ENCODE data around the gene INSM1. TPM values are rescaled to one million over a fixed set of nuclear protein-coding genes. Genes with fewer than 3 reads are reported as not detected.

The INSM1 gene
- total and polyA plus RNA-seq, 9 donors: 0.02 TPM; not detected in 8

DNA sequence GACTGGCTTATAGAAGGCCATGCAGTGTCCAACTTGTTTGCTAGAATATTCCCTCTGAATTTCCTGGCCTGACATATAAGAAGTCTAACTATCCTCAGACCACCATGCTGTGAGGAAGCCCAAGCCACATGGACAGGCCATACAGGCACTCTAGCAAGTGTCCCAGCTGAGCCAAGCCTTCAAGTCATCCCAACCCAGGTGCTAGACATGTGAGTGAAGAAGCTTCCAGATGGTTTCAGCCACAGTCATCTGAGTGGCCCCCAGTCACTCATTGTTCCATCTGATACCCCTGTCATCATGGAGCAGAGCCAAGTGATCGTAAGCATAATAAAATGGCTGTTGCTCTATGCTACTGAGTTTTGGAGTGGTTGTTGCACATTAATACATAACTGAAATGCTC is 46.0 kb upstream of the INSM1 start:
- 67 to 93% (median 82%) methylated on average over 1 of the region's 1 CpG for WGBS, 3 donors
- no peaks in the 10 kb centered on the region for H3K4me1 ChIP-seq (ENCODE audit: insufficient read depth)
- H3K4me3 ChIP-seq: no peak overlapping the region
- no peak for DNase-seq
- no peak overlapping the region for H3K27ac ChIP-seq
- intact Hi-C loops (cut with DNase I): no loop called here
- H3K36me3 ChIP-seq: no peaks in the 10 kb centered on the region
- no peaks in the 10 kb centered on the region for H3K9me3 ChIP-seq
- no peak for TF ChIP-seq EP300 (IDR thresholded peaks at IDR 0.05)
- no peak for TF ChIP-seq POLR2A (IDR thresholded peaks at IDR 0.05)
- no peak for TF ChIP-seq CTCF (IDR thresholded peaks at IDR 0.05)
- no peaks in the 10 kb centered on the region for H3K27me3 ChIP-seq

DNA sequence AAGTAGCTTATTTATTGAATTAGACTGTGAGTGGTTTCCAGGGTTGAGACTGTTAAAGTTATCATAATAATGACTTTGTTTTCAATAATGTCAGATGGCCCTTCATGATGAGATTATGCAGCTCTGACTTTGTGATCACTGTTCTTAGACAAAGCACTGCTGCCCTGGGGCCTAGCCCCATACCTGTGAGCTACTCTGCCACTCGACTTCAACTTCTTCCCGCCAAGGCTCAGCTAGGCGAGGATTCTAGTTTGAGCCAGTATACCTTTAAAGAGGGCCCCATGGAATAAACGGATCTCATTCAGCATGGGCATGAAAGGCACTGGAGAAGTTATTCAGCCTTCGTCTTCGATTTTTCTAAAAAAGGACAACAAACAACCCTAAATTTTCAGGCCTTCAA is 45.0 kb upstream of the INSM1 start:
- 82 to 92% (median 88%) methylated on average over 6 of the region's 6 CpGs for WGBS, 3 donors
- Histone ChIP-seq H3K27ac (no peak overlapping the region), H3K27me3 (no peaks in the 10 kb centered on the region), H3K4me3 (no peak overlapping the region), H3K9me3 (no peaks in the 10 kb centered on the region), H3K4me1 (ENCODE audit: insufficient read depth) (no peaks in the 10 kb centered on the region), H3K36me3 (no peaks in the 10 kb centered on the region)
- TF ChIP-seq POLR2A (IDR thresholded peaks at IDR 0.05) (no peak), EP300 (IDR thresholded peaks at IDR 0.05) (no peak), CTCF (IDR thresholded peaks at IDR 0.05) (no peak)
- DNase-seq: no peak
- intact Hi-C loops (cut with DNase I): no loop called here

- TF ChIP-seq CTCF (IDR thresholded peaks at IDR 0.05) (no peak), POLR2A (IDR thresholded peaks at IDR 0.05) (no peak), EP300 (IDR thresholded peaks at IDR 0.05) (no peak)
- Histone ChIP-seq H3K27ac (no peak overlapping the region), H3K9me3 (no peaks in the 10 kb centered on the region), H3K4me3 (no peak overlapping the region), H3K36me3 (no peaks in the 10 kb centered on the region), H3K4me1 (ENCODE audit: insufficient read depth) (no peaks in the 10 kb centered on the region), H3K27me3 (no peaks in the 10 kb centered on the region)
- intact Hi-C loops (cut with DNase I): no loop called here
- 80 to 83% (median 83%) methylated on average over 6 of the region's 6 CpGs for WGBS, 3 donors
- no peak for DNase-seq
These were observed 40.2 kb upstream of the INSM1 start for GRCh38 chr20:20327746-20328145.

DNA sequence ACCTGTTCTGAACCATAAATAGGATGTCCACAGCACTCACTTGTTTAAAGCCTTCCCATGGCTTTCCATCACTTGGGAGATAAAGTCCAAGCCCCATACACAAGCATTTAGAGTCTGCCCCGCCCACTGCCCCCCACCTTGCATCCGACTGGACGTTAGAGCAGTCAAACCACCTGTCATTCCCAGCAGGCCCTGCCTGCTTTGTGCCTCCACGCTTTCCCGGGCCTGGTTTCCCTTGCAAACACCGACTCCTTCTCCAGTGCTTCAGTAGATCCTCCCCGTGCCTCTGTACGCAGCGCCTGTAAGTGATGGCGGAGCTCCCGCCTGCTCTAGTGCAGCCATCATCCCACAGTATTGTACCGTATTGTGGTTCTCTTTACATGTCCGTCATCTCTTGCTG is 38.3 kb upstream of the INSM1 start:
- no peak for DNase-seq
- no peak for TF ChIP-seq POLR2A (IDR thresholded peaks at IDR 0.05)
- no peak for TF ChIP-seq EP300 (IDR thresholded peaks at IDR 0.05)
- TF ChIP-seq CTCF (IDR thresholded peaks at IDR 0.05): no peak
- WGBS, 3 donors: 85 to 87% (median 87%) methylated on average over 13 of the region's 13 CpGs
- H3K4me1 ChIP-seq (ENCODE audit: insufficient read depth): no peaks in the 10 kb centered on the region
- intact Hi-C loops (cut with DNase I): no loop called here
- H3K36me3 ChIP-seq: no peaks in the 10 kb centered on the region
- H3K27me3 ChIP-seq: no peaks in the 10 kb centered on the region
- no peaks in the 10 kb centered on the region for H3K9me3 ChIP-seq
- no peak overlapping the region for H3K4me3 ChIP-seq
- no peak overlapping the region for H3K27ac ChIP-seq

- Histone ChIP-seq H3K4me3 (no peak overlapping the region), H3K27ac (no peak overlapping the region), H3K4me1 (ENCODE audit: insufficient read depth) (no peaks in the 10 kb centered on the region), H3K9me3 (no peaks in the 10 kb centered on the region), H3K36me3 (no peaks in the 10 kb centered on the region), H3K27me3 (no peaks in the 10 kb centered on the region)
- TF ChIP-seq CTCF (IDR thresholded peaks at IDR 0.05) (no peak), POLR2A (IDR thresholded peaks at IDR 0.05) (no peak), EP300 (IDR thresholded peaks at IDR 0.05) (no peak)
- no peak for DNase-seq
- 56 to 67% (median 56%) methylated on average over 1 of the region's 1 CpG for WGBS, 3 donors
- intact Hi-C loops (cut with DNase I): no loop called here
These were observed 36.7 kb upstream of the INSM1 start for GRCh38 chr20:20331156-20331555.
